NCI-H2107 (cell line): Measurements from ENCODE around the gene ABCC11.

Experiments
- DNase-seq: peaks from one replicate; lab custom pipeline; 2025; lab: John Stamatoyannopoulos, UW

ABCC11 gene

GRCh38 chr16:48247311-48247710 is at the start of gene ABCC11:
TSS of gene ABCC11 (minus strand) at chr16:48247539. CDS start at chr16:48231921, 15,618 bp downstream.
- DNase-seq, result no peak

- DNase-seq, result no peak
Observed at GRCh38 chr16:48295488-48296281, 48.3 kb upstream of the ABCC11 start.

GRCh38 chr16:48294724-48295123 is 47.4 kb upstream of the ABCC11 start:
- DNase-seq, result no peak

- DNase-seq, result no peak
Observed at GRCh38 chr16:48292452-48292851, 45.1 kb upstream of the ABCC11 start.

GRCh38 chr16:48291754-48292153 is 44.4 kb upstream of the ABCC11 start:
- DNase-seq, result no peak

GRCh38 chr16:48291303-48291702 is 44.0 kb upstream of the ABCC11 start:
- DNase-seq, result no peak

- DNase-seq, result no peak
Observed at GRCh38 chr16:48287239-48287638, 39.9 kb upstream of the ABCC11 start.

- no peak for DNase-seq
Observed at GRCh38 chr16:48284772-48285409, 37.6 kb upstream of the ABCC11 start.

- DNase-seq, result no peak
Observed at GRCh38 chr16:48282636-48283263, 35.4 kb upstream of the ABCC11 start.

- no peak for DNase-seq
Observed at GRCh38 chr16:48280546-48280945, 33.2 kb upstream of the ABCC11 start.

GRCh38 chr16:48279199-48279598 is 31.9 kb upstream of the ABCC11 start:
- no peak for DNase-seq

GRCh38 chr16:48277158-48277557 is 29.8 kb upstream of the ABCC11 start:
- DNase-seq, result no peak

- no peak for DNase-seq
Observed at GRCh38 chr16:48276102-48276501, 28.8 kb upstream of the ABCC11 start.

GRCh38 chr16:48274476-48274875 is 27.1 kb upstream of the ABCC11 start:
- DNase-seq, result no peak

GRCh38 chr16:48272837-48273421 is 25.6 kb upstream of the ABCC11 start:
- DNase-seq, result no peak

GRCh38 chr16:48271728-48272127 is 24.4 kb upstream of the ABCC11 start:
- DNase-seq, result no peak

- DNase-seq, result no peak
Observed at GRCh38 chr16:48269011-48269410, 21.7 kb upstream of the ABCC11 start.

GRCh38 chr16:48262631-48263030 is 15.3 kb upstream of the ABCC11 start:
- DNase-seq, result no peak

GRCh38 chr16:48261569-48261968 is 14.2 kb upstream of the ABCC11 start:
- no peak for DNase-seq

- no peak for DNase-seq
Observed at GRCh38 chr16:48256579-48257177, 9.3 kb upstream of the ABCC11 start.

- no peak for DNase-seq
Observed at GRCh38 chr16:48252013-48252412, 4.7 kb upstream of the ABCC11 start.

- DNase-seq, result no peak
Observed at GRCh38 chr16:48250520-48251278, 3.4 kb upstream of the ABCC11 start.
